Esophagus muscularis mucosa (tissue), 3 donors: ENCODE results near the gene PIP4K2B.

Experiments
- POLR2A ChIP-seq: fragments of 450-650 bp; IDR thresholded peaks from one replicate; pipeline ENCODE4 v1.6.1; 2017; ENCODE audit warnings: antibody characterized with exemption, moderate library complexity, mild to moderate bottlenecking, low read depth
- TF ChIP-seq, protein P1 (sequence below), 3 experiments: fragments of 200-600 bp in 2 of 3; fragments of 450-650 bp in 1 of 3; sonication (generic) in 2 of 3; IDR thresholded peaks; one replicate each; pipeline ENCODE4 v1.5.1; 2017 to 2019; ENCODE audit warnings: antibody characterized with exemption in 3 of 3, mild to moderate bottlenecking in 2 of 3, moderate library complexity in 1 of 3

DNA sequence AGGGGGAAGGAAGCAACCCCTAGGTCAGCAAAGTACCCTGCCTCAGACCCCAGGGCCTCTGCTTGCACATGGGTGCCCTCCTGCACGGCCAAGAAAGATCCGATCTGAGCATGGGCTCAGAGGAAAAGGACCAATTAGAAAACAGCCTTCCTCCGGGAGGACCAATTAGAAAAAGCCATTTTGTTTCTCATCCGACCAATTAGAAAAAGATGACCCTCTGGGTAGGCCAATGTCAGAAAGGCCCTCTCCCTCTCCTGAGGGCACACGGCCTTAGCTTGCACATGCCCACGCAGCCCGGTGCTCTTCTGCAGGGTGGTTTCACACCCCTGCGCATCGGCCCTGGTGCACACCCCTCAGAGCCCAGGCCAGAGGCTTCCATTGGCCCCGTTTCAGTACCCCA, 74.3 kb downstream of the PIP4K2B start:
- TF ChIP-seq, protein P1, sequence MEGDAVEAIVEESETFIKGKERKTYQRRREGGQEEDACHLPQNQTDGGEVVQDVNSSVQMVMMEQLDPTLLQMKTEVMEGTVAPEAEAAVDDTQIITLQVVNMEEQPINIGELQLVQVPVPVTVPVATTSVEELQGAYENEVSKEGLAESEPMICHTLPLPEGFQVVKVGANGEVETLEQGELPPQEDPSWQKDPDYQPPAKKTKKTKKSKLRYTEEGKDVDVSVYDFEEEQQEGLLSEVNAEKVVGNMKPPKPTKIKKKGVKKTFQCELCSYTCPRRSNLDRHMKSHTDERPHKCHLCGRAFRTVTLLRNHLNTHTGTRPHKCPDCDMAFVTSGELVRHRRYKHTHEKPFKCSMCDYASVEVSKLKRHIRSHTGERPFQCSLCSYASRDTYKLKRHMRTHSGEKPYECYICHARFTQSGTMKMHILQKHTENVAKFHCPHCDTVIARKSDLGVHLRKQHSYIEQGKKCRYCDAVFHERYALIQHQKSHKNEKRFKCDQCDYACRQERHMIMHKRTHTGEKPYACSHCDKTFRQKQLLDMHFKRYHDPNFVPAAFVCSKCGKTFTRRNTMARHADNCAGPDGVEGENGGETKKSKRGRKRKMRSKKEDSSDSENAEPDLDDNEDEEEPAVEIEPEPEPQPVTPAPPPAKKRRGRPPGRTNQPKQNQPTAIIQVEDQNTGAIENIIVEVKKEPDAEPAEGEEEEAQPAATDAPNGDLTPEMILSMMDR (IDR thresholded peaks at IDR 0.05): no peak
- TF ChIP-seq POLR2A: no peak
